ENCODE results near the gene SHISAL1.
"Not testable (repeated sequence)": the region's sequence is repeated elsewhere in the genome, so short reads cannot be mapped to it uniquely, and the experiment has no call there.

Gene SHISAL1

DNA sequence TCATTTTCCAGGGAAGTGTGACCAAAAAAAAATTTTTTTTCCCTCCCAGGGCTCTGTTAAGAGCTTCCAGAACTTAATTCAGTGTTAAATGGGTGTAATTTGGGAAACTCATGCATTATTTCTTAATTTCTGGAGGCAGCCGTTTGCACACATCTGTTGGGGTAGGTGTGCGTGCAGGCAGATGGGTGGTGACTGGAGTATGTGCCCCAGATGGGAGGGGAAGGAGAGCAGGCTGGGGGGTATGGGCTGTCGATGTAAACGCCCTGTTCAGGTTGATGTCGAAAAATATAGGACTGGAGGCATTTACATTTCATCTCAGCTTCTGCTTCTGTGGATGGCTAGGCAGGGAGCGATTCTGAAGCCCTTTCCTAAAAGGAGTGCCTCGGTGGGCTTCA is 13.7 kb upstream of the SHISAL1 start:
- Histone ChIP-seq H3K4me3 (replicated peaks; ENCODE audit: insufficient read depth, low read length) (no peak overlapping the region), H3K27ac (replicated peaks) (no peak overlapping the region), H3K27me3 (ENCODE audit: insufficient read depth, poor library complexity, severe bottlenecking) (peaks cover 43% of the 10 kb centered on the region)
- no peak for TF ChIP-seq CTCF (IDR thresholded peaks at IDR 0.05; ENCODE audit: insufficient read depth, low read length)
- no peak for TF ChIP-seq SPI1 (IDR thresholded peaks at IDR 0.05; ENCODE audit: borderline replicate concordance, low read depth)
- TF ChIP-seq REST (IDR thresholded peaks at IDR 0.05; ENCODE audit: insufficient replicate concordance, low read depth) = no peak
- no peak for TF ChIP-seq POLR2AphosphoS5 (IDR thresholded peaks at IDR 0.05; ENCODE audit: low read depth)
- no peak for TF ChIP-seq GABPA (IDR thresholded peaks at IDR 0.05; ENCODE audit: low read depth)
- DNase-seq (ENCODE audit: low read depth in 1 of 2, low spot score in 1 of 2) = no peak

- peaks cover 41% of the 10 kb centered on the region for H3K27me3 ChIP-seq (ENCODE audit: insufficient read depth, poor library complexity, severe bottlenecking)
- 0 out of 2 replicates have a peak overlapping the region, but pooled peaks have one; percentile 2 for H3K4me3 ChIP-seq (replicated peaks; ENCODE audit: insufficient read depth, low read length)
- DNase-seq (ENCODE audit: low read depth in 1 of 2, low spot score in 1 of 2) = no peak
- no peak overlapping the region for H3K27ac ChIP-seq (replicated peaks)
- no peak for TF ChIP-seq POLR2AphosphoS5 (IDR thresholded peaks at IDR 0.05; ENCODE audit: low read depth)
- TF ChIP-seq CTCF (IDR thresholded peaks at IDR 0.05; ENCODE audit: insufficient read depth, low read length) = no peak
These were observed 13.2 kb upstream of the SHISAL1 start for GRCh38 chr22:44325718-44326490.

- not testable (repeated sequence) for H3K27ac ChIP-seq (replicated peaks); H3K4me3 ChIP-seq (replicated peaks; ENCODE audit: insufficient read depth, low read length); DNase-seq (ENCODE audit: low read depth in 1 of 2, low spot score in 1 of 2)
- H3K27me3 ChIP-seq (ENCODE audit: insufficient read depth, poor library complexity, severe bottlenecking) = peaks cover 19% of the 10 kb centered on the region
These were observed 10.5 kb upstream of the SHISAL1 start for GRCh38 chr22:44323140-44323790.

GRCh38 chr22:44319685-44320084 is 6.9 kb upstream of the SHISAL1 start:
- Histone ChIP-seq H3K27me3 (ENCODE audit: insufficient read depth, poor library complexity, severe bottlenecking) (peaks cover 6% of the 10 kb centered on the region), H3K4me3 (replicated peaks; ENCODE audit: insufficient read depth, low read length) (no peak overlapping the region), H3K27ac (replicated peaks) (no peak overlapping the region)
- no peak for TF ChIP-seq SPI1 (IDR thresholded peaks at IDR 0.05; ENCODE audit: borderline replicate concordance, low read depth)
- TF ChIP-seq GABPA (IDR thresholded peaks at IDR 0.05; ENCODE audit: low read depth) = no peak
- no peak for TF ChIP-seq REST (IDR thresholded peaks at IDR 0.05; ENCODE audit: insufficient replicate concordance, low read depth)
- no peak for TF ChIP-seq CTCF (IDR thresholded peaks at IDR 0.05; ENCODE audit: insufficient read depth, low read length)
- no peak for TF ChIP-seq POLR2AphosphoS5 (IDR thresholded peaks at IDR 0.05; ENCODE audit: low read depth)
- no peak for DNase-seq (ENCODE audit: low read depth in 1 of 2, low spot score in 1 of 2)

Measured in HL-60 (cell line).